ENCODE data around the gene TTLL13.

- TF ChIP-seq CTCF (IDR thresholded peaks at IDR 0.05; ENCODE audit: low read length) (no peak), EZH2phosphoT487 (IDR thresholded peaks at IDR 0.05; ENCODE audit: low read length) (no peak)
These were observed 22.3 kb downstream of the TTLL13 start for GRCh38 chr15:90271459-90272166.
